Measurements from ENCODE around the gene CRYL1.

DNA sequence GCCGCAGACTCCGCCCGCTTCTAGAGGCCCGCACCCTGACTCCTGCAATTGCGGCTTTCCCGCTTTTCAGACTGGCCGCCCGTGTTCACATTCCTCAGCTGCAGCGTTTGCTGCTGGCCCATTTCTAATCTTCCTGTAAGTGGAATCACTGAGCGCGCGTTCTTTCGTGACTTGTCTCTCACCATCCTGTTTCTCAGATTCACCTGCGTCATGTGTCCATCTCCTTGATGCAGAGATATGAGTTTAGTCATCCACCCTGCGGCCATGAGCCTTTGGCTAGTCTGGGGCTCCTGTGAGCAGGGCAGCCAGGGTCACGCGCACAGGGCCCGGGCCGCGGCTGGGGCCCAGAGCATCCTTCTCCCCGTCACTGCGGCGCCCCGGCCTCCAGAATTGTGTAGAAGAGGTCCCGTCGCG lies 110.0 kb downstream of the CRYL1 start:
- TF ChIP-seq, protein P1, sequence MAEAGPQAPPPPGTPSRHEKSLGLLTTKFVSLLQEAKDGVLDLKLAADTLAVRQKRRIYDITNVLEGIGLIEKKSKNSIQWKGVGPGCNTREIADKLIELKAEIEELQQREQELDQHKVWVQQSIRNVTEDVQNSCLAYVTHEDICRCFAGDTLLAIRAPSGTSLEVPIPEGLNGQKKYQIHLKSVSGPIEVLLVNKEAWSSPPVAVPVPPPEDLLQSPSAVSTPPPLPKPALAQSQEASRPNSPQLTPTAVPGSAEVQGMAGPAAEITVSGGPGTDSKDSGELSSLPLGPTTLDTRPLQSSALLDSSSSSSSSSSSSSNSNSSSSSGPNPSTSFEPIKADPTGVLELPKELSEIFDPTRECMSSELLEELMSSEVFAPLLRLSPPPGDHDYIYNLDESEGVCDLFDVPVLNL (CRISPR knock-in tag; IDR thresholded peaks at IDR 0.05; ENCODE audit: borderline replicate concordance, low read depth) = no peak
- TF ChIP-seq, protein P2, sequence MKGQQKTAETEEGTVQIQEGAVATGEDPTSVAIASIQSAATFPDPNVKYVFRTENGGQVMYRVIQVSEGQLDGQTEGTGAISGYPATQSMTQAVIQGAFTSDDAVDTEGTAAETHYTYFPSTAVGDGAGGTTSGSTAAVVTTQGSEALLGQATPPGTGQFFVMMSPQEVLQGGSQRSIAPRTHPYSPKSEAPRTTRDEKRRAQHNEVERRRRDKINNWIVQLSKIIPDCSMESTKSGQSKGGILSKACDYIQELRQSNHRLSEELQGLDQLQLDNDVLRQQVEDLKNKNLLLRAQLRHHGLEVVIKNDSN (CRISPR knock-in tag; IDR thresholded peaks at IDR 0.05) = no peak
- TF ChIP-seq, protein P3, sequence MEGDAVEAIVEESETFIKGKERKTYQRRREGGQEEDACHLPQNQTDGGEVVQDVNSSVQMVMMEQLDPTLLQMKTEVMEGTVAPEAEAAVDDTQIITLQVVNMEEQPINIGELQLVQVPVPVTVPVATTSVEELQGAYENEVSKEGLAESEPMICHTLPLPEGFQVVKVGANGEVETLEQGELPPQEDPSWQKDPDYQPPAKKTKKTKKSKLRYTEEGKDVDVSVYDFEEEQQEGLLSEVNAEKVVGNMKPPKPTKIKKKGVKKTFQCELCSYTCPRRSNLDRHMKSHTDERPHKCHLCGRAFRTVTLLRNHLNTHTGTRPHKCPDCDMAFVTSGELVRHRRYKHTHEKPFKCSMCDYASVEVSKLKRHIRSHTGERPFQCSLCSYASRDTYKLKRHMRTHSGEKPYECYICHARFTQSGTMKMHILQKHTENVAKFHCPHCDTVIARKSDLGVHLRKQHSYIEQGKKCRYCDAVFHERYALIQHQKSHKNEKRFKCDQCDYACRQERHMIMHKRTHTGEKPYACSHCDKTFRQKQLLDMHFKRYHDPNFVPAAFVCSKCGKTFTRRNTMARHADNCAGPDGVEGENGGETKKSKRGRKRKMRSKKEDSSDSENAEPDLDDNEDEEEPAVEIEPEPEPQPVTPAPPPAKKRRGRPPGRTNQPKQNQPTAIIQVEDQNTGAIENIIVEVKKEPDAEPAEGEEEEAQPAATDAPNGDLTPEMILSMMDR (IDR thresholded peaks at IDR 0.05) = no peak
- no peak for TF ChIP-seq ELF4 (CRISPR knock-in tag; IDR thresholded peaks at IDR 0.05; ENCODE audit: low read depth)
- no peak for TF ChIP-seq PRRX2 (CRISPR knock-in tag; IDR thresholded peaks at IDR 0.05)
- no peak for TF ChIP-seq CBFB (CRISPR knock-in tag; IDR thresholded peaks at IDR 0.05; ENCODE audit: low read depth)
- TF ChIP-seq ETV6 (CRISPR knock-in tag; IDR thresholded peaks at IDR 0.05) = no peak
- TF ChIP-seq CREB1 (CRISPR knock-in tag; IDR thresholded peaks at IDR 0.05) = no peak
- TF ChIP-seq ZNF396 (CRISPR knock-in tag; IDR thresholded peaks at IDR 0.05; ENCODE audit: borderline replicate concordance) = no peak
- TF ChIP-seq GTF2I (CRISPR knock-in tag; conservative IDR thresholded peaks at IDR 0.05) = no peak
- TF ChIP-seq, protein P4, sequence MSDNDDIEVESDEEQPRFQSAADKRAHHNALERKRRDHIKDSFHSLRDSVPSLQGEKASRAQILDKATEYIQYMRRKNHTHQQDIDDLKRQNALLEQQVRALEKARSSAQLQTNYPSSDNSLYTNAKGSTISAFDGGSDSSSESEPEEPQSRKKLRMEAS (CRISPR knock-in tag; IDR thresholded peaks at IDR 0.05) = no peak
- TF ChIP-seq, protein P5, sequence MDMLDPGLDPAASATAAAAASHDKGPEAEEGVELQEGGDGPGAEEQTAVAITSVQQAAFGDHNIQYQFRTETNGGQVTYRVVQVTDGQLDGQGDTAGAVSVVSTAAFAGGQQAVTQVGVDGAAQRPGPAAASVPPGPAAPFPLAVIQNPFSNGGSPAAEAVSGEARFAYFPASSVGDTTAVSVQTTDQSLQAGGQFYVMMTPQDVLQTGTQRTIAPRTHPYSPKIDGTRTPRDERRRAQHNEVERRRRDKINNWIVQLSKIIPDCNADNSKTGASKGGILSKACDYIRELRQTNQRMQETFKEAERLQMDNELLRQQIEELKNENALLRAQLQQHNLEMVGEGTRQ (CRISPR knock-in tag; IDR thresholded peaks at IDR 0.05) = no peak
- TF ChIP-seq, protein P6, sequence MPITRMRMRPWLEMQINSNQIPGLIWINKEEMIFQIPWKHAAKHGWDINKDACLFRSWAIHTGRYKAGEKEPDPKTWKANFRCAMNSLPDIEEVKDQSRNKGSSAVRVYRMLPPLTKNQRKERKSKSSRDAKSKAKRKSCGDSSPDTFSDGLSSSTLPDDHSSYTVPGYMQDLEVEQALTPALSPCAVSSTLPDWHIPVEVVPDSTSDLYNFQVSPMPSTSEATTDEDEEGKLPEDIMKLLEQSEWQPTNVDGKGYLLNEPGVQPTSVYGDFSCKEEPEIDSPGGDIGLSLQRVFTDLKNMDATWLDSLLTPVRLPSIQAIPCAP (CRISPR knock-in tag; IDR thresholded peaks at IDR 0.05) = no peak
- TF ChIP-seq CREM (CRISPR knock-in tag; IDR thresholded peaks at IDR 0.05) = no peak

Measured in WTC11 (cell line).